Measurements from ENCODE around the gene PTCD2.

- TF ChIP-seq POLR2AphosphoS5 (IDR thresholded peaks at IDR 0.05) (no peak), CTCF (IDR thresholded peaks at IDR 0.05) (no peak)
These were observed 70.7 kb downstream of the PTCD2 start for GRCh38 chr5:72390836-72391235.

Data from stomach (tissue), 4 donors.